Nephron (organoid): ENCODE data around the gene PROZ.

ENCODE experiments used
- H3K27ac Mint-ChIP-seq, 3 experiments: 2 replicates each; pipeline ENCODE4 v1.8.0; 2020; ENCODE audit warnings: mixed read lengths in 3 of 3, mild to moderate bottlenecking in 2 of 3, moderate library complexity in 1 of 3
- H3K27me3 Mint-ChIP-seq: 2 replicates; pipeline ENCODE4 v1.8.0; 2021; ENCODE audit warnings: low read depth, mild to moderate bottlenecking, moderate library complexity, mixed read lengths
- H3K36me3 Mint-ChIP-seq: 2 replicates; pipeline ENCODE4 v1.8.0; 2020; ENCODE audit warnings: low read depth, mixed read lengths
- H3K4me1 Mint-ChIP-seq: 2 replicates; pipeline ENCODE4 v1.8.0; 2020; ENCODE audit warnings: mixed read lengths
- H3K4me3 Mint-ChIP-seq, 3 experiments: 2 replicates each; pipeline ENCODE4 v1.8.0; 2020; ENCODE audit warnings: mild to moderate bottlenecking in 3 of 3, mixed read lengths in 3 of 3, moderate library complexity in 2 of 3
- H3K9me3 Mint-ChIP-seq: 2 replicates; pipeline ENCODE4 v1.8.0; 2020; ENCODE audit warnings: mixed read lengths
- CTCF ChIP-seq, 3 experiments: fragments of 200-600 bp; sonication (generic); IDR thresholded peaks; one replicate each; pipeline ENCODE4 v1.5.0; 2021; ENCODE audit warnings: antibody characterized with exemption in 3 of 3; ENCODE audit not compliant: unreplicated experiment in 3 of 3

PROZ gene

GRCh38 chr13:113112893-113113845 is 45.3 kb upstream of the PROZ start:
- H3K27me3 Mint-ChIP-seq = peaks cover 14% of the 10 kb centered on the region
- H3K4me3 Mint-ChIP-seq = no peak overlapping the region
- TF ChIP-seq CTCF (IDR thresholded peaks at IDR 0.05; ENCODE audit: unreplicated experiment in 3 of 3) = no peak
- no peaks in the 10 kb centered on the region for H3K4me1 Mint-ChIP-seq
- H3K9me3 Mint-ChIP-seq = no peaks in the 10 kb centered on the region
- no peak overlapping the region for H3K27ac Mint-ChIP-seq
- H3K36me3 Mint-ChIP-seq = no peaks in the 10 kb centered on the region

GRCh38 chr13:113113846-113114271 is 44.6 kb upstream of the PROZ start:
- Mint-ChIP-seq H3K27ac (no peak overlapping the region), H3K27me3 (peaks cover 14% of the 10 kb centered on the region), H3K9me3 (no peaks in the 10 kb centered on the region), H3K36me3 (no peaks in the 10 kb centered on the region), H3K4me1 (no peaks in the 10 kb centered on the region), H3K4me3 (no peak overlapping the region)
- no peak for TF ChIP-seq CTCF (IDR thresholded peaks at IDR 0.05; ENCODE audit: unreplicated experiment in 3 of 3)

DNA sequence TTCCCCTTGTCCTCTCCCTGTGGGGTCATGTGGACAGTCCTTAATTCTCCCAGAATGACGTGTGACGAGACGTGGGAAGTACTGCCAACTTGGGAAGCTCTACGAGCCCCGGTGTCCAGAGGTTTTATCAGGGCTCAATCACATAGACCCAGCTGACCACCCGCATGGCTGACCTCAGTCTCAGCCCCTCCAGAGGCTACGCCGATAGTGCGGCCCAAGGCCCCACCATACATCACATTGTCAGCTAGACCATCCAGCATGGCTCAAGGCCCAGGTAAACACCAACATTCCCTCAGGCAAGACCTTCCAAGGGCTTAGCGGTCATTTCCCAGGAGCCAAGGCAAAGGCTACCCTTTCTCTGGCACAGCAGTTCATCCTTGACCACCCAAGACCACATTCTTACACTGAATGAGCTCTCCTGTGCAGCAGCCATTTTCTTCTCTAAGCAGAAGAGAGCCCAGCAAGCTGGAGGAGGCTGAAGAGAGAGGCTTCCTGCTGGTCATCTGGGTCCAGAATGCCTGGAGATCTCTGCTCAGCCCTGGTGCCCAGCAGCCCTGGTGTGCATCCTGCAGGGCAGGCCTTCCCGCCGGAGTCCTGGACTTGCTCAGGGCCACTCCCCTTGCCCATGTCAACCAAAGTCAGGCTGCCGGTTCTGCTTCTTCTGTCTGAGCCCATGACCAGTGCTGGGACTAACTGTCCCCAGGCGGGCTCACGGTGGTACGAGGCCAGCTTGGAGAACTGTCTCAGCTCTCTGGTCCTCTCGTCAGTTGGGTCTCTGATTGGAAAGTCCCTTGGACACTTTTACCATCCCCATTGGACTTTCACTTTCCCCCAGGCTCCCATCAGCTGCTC is 43.7 kb upstream of the PROZ start:
- Mint-ChIP-seq H3K4me1 (no peaks in the 10 kb centered on the region), H3K9me3 (no peaks in the 10 kb centered on the region), H3K4me3 (no peak overlapping the region), H3K27me3 (peaks cover 16% of the 10 kb centered on the region), H3K36me3 (no peaks in the 10 kb centered on the region), H3K27ac (no peak overlapping the region)
- TF ChIP-seq CTCF (IDR thresholded peaks at IDR 0.05; ENCODE audit: unreplicated experiment in 3 of 3) = no peak

DNA sequence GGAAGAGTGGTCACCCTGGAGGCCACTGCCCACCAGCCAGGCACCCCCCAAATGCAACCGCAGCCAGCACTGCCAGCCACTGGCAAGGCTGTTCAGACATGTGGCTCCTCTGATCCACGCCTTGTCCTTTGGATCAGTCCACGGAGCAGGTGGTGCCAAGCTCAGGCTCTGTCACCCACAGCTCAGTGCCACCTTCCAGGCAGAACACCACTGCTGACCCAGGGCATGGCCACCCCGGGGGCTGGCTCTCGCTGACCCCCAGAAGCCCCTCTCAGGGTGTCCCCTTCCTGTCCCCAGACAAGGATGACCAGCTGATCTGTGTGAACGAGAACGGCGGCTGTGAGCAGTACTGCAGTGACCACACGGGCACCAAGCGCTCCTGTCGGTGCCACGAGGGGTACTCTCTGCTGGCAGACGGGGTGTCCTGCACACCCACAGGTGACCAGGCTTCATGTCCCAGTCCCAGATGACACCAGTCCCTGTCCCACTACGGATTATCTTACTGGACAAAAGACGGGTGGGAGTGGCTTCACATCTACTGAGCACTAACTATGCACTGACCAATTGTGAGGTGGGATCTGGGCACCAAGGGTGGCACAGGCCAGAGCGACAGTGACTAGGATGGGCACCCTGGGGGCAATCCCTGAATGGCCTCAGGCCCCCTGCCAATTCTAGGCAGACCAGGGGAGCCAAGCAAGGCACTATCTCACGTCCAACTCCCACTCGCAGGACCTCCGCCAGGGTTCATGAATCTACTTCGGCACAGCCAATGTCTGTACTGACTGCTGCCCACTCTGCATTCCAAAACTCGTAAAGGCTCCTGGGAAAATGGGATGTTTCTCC is 42.9 kb upstream of the PROZ start:
- Mint-ChIP-seq H3K4me3 (no peak overlapping the region), H3K36me3 (no peaks in the 10 kb centered on the region)
- TF ChIP-seq CTCF (IDR thresholded peaks at IDR 0.05; ENCODE audit: unreplicated experiment in 3 of 3) = no peak

GRCh38 chr13:113116206-113116800 is 42.1 kb upstream of the PROZ start:
- Mint-ChIP-seq H3K4me1 (no peaks in the 10 kb centered on the region), H3K4me3 (no peak overlapping the region), H3K36me3 (no peaks in the 10 kb centered on the region), H3K27me3 (peaks cover 18% of the 10 kb centered on the region), H3K27ac (no peak overlapping the region), H3K9me3 (no peaks in the 10 kb centered on the region)
- no peak for TF ChIP-seq CTCF (IDR thresholded peaks at IDR 0.05; ENCODE audit: unreplicated experiment in 3 of 3)

More for the DNA sequence above, 42.9 kb upstream of the PROZ start:
- Mint-ChIP-seq H3K4me1 (no peaks in the 10 kb centered on the region), H3K9me3 (no peaks in the 10 kb centered on the region), H3K27me3 (peaks cover 20% of the 10 kb centered on the region), H3K27ac (no peak overlapping the region)
